DOHH2 (cell line): ENCODE data around the gene HIPK1.
A peak's percentile ranks its signal among the peaks of the same experiment; 100 is the strongest.

Experiments
- EZH2phosphoT487 ChIP-seq: fragments of 200-600 bp; sonication (generic); IDR thresholded peaks from 2 replicates; pipeline ENCODE4 v1.6.1; 2017; ENCODE audit warnings: borderline replicate concordance, mild to moderate bottlenecking, antibody characterized with exemption, low read length, moderate library complexity, mixed read lengths
- TF ChIP-seq, protein P1 (sequence below): fragments of 200-600 bp; sonication (generic); IDR thresholded peaks from one replicate; pipeline ENCODE4 v1.5.1; 2014; ENCODE audit warnings: antibody characterized with exemption, mild to moderate bottlenecking, low read depth, low read length; ENCODE audit not compliant: poor library complexity, severe bottlenecking

DNA sequence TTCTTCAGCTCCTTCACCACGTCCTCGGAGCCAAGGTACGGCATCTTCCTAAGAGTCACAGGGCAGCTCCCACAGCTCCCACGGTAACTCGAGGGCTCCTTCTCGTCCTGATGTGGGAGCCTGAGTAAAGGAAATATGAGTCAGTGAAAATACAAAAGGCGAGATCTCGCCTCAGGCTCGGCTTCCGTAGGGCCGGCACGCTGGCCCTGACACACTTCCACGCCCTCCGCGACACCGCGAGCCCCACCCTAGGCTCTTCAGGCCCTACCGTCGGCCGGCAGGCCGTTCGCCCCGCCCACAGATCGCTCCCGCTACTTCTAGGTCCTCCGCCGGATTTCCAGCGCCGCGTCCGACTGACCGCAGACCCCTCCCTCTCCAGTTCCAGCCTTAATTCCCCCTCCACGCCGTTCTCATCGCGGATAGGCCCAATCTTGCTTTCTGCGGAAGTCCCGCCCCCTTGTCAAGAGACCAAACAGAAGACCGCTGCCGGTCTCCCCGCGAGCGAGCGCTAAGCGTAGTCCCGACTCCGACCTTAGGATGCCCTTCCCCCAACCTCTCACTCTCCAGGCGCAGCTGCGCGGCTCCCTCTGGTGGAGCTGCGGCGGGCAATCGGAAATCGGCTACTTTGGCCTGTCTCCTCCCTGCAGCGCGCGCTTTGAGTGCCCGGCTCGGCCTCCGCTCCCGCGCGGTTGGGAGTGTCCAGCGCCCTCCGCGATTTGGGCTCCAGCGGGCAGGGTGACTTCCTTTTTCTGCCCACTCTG, 24.3 kb upstream of the HIPK1 start, which contains the start of the genes AP4B1 and DCLRE1B:
- TF ChIP-seq EZH2phosphoT487: no peak
- TF ChIP-seq, protein P1, sequence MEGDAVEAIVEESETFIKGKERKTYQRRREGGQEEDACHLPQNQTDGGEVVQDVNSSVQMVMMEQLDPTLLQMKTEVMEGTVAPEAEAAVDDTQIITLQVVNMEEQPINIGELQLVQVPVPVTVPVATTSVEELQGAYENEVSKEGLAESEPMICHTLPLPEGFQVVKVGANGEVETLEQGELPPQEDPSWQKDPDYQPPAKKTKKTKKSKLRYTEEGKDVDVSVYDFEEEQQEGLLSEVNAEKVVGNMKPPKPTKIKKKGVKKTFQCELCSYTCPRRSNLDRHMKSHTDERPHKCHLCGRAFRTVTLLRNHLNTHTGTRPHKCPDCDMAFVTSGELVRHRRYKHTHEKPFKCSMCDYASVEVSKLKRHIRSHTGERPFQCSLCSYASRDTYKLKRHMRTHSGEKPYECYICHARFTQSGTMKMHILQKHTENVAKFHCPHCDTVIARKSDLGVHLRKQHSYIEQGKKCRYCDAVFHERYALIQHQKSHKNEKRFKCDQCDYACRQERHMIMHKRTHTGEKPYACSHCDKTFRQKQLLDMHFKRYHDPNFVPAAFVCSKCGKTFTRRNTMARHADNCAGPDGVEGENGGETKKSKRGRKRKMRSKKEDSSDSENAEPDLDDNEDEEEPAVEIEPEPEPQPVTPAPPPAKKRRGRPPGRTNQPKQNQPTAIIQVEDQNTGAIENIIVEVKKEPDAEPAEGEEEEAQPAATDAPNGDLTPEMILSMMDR: peak; percentile 58
